Mammary epithelial cell (primary cell): ENCODE results near the gene ALG1.

Source experiments
- CTCF ChIP-seq, 2 donors: IDR thresholded peaks in 1 of 2; conservative IDR thresholded peaks in 1 of 2; 2 replicates each; pipeline ENCODE4 v1.5.1; 2011 to 2012; ENCODE audit warnings: inconsistent platforms in 2 of 2, low read length in 2 of 2, mild to moderate bottlenecking in 2 of 2, control low read depth in 1 of 2, low read depth in 1 of 2; ENCODE audit not compliant: insufficient read depth in 1 of 2; ENCODE audit errors: extremely low read depth in 1 of 2
- EZH2 ChIP-seq: IDR thresholded peaks from 2 replicates; pipeline ENCODE4 v1.6.1; 2012; ENCODE audit warnings: low read length, inconsistent platforms, borderline replicate concordance

DNA sequence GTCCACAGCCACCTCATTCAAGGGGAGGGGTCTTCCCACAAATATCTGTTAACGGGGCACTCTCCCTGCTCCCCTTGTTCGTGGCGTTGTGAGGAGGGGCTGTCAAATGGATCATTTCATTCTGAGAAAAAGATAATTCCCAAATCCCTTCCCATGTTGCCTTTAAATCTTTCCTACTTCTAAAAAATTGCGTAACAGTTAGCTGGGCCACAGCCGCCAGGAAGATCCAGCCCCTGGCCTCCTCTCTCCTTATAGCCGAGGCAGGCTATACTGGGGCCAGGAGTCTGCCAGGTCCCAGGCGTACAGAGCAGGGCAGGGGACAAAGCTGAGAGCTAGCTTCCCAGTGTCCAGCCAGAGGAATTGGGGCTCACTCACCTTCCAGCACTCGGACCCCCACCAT lies 6.3 kb upstream of the ALG1 start:
- TF ChIP-seq CTCF (conservative IDR thresholded peaks at IDR 0.05 in 1 of 2, IDR thresholded peaks at IDR 0.05 in 1 of 2; ENCODE audit: extremely low read depth in 1 of 2, insufficient read depth in 1 of 2, low read depth in 1 of 2, low read length in 2 of 2) (no peak), EZH2 (no peak)
